ENCODE measurements around the gene PRR14.
"Not testable (repeated sequence)": the region's sequence is repeated elsewhere in the genome, so short reads cannot be mapped to it uniquely, and the experiment has no call there.

PRR14 gene

GRCh38 chr16:30650369-30651123 is at the start of gene PRR14:
PRR14 (plus strand) TSS chr16:30650960; CDS start chr16:30651646, 686 bp downstream.
- peak; percentile 90 for FAIRE-seq

GRCh38 chr16:30601966-30602365 is 48.8 kb upstream of the PRR14 start:
- FAIRE-seq: no peak

DNA sequence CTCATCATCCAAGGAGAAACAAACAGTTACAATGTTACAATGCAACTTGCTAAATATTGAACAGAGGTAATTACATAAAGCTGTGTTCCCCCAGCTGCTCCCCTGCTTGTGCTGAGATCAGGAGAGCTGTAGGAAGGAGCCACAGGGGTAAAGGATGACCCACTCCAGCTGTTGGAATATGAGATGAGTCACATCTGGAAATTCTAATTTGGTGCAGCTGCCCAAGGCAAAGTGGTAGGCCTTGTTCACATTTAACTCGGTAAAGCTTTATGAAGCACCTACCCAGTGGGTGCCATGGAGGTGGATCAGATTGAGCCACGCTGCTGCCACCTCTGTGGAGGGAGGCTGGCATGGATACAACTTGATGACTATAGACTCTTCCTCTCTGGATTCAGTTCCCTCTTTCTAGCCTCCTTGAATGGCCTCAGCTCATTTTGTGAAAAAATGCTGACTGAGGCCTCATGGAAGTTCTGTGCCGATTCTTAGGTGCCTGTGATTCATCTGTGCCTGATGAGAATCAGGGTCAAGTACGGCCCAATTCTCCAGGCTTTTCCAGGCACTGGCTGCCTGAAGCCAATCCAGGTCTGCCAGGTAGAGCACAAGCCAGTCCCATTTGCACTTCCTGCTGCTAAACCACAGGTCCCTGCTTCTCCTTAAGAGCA is 48.0 kb upstream of the PRR14 start:
- FAIRE-seq: no peak

DNA sequence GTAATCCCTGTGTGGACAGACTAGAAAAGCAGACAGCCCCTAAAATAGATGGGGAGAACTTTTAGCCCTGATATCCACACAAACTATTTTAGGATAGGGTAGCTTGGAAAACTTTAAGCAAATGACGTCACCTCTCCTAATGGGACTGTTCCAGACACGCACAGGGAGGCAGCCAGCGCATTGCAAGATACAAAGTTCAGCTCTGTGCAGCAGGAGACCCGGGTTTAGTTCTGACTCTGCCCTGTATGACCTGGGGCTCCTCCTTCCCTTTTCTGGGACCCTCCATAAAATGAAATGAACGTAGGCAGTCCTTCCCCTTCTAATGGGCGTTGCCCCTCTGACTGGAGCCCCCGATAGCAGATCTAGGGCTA is 46.8 kb upstream of the PRR14 start:
- no peak for FAIRE-seq

GRCh38 chr16:30604316-30604947 is 46.3 kb upstream of the PRR14 start:
- FAIRE-seq: no peak

- no peak for FAIRE-seq
These were observed 45.6 kb upstream of the PRR14 start for GRCh38 chr16:30605158-30605557.

DNA sequence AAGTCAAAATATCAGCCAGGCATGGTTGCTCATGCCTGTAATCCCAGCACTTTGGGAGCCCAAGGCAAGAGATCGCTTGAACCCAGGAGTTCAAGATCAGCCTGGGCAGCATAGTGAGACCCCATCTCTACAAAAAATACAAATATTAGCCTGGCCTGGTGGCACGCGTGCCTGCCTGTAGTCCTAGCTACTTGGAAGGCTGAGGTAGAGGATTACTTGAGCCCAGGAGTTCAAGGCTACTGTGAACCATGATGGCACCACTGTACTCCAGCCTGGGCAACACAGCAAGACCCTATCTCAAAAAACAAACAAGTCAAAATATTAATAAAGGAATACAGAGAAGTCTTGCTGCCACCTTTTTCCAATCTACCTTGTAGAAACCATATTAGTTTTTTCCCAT is 44.8 kb upstream of the PRR14 start:
- FAIRE-seq: no peak

- no peak for FAIRE-seq
These were observed 41.5 kb upstream of the PRR14 start for GRCh38 chr16:30609002-30609925.

- FAIRE-seq: no peak
These were observed 40.6 kb upstream of the PRR14 start, which contains the start of gene ZNF689 for GRCh38 chr16:30609926-30610839. ZNF689 (minus strand) TSS chr16:30610389; CDS start chr16:30610041, 348 bp downstream.

DNA sequence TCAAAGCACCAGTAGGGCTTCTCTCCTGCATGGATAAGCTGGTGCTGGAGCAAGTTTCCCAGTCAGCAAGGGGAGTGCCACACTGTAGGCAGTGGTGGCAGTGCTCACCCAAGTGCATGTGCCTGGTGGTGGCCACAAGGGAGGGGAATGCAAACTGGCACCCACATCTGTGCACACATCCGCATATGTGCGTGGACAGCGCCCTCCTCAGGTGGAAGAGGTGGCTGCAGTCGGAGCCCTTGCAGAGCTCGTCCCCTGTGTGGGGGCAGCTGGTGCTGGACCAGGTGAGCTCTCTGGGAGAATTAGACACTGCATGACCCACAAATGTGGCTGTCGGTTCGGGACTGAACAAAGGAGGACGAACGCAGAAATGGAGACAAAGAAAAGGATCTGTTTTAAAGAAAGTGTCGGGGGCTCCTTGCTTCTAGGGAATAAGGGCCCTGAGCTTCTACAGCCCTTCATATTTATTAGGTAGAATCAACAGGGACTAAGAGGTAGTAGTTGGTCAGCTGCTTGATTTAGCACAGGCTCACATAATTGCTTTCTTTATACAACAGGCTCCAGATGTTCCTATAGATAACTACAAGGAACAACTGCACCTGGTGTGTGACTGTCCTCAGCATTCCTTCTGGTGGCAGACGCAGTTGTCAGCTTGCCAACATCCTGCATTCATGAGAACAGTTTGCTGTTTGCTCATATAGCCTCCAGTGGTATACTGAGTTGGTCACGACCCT is 35.2 kb upstream of the PRR14 start:
- no peak for FAIRE-seq

DNA sequence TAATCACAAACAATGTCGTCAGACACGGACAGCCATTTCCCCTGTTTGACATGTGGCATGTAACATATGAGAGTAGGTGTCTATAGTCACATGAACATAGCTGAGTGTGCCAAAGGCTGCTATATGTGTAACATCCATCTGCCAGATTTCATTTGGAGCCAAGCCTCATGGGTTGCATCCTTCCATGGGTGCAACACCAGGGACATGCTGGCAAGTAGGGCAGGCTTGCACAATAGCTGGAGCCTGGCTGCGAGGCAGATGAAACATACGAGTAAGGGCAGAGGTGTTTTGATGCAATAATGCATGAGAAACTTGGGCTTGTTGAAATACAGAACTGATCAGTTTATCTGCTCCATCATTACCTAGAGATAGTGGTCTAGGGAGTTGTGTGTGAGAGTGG is 31.6 kb upstream of the PRR14 start:
- no peak for FAIRE-seq

DNA sequence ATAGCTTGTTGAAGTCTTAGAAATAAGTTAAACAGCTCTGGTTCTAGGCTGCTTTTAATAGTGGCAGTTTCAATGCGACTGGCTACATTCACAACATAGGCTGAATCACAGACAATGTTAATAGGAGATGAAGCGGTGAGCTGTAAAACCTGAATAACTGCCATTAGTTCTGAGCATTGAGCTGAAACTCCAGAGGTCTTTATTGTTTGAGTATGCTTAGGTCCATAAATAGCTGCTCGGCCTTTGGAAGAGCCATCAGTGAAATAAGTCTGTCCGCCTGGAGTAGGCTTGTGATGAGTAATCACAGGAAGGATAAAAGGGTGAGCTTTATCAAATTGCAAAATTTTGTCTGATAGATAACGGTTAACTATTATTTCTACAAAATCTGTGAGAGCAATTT is 31.1 kb upstream of the PRR14 start:
- FAIRE-seq: no peak

- FAIRE-seq: no peak
These were observed 30.6 kb upstream of the PRR14 start for GRCh38 chr16:30620169-30620568.

GRCh38 chr16:30621765-30622164 is 29.0 kb upstream of the PRR14 start:
- FAIRE-seq: no peak

GRCh38 chr16:30622455-30623032 is 28.2 kb upstream of the PRR14 start:
- FAIRE-seq: no peak

DNA sequence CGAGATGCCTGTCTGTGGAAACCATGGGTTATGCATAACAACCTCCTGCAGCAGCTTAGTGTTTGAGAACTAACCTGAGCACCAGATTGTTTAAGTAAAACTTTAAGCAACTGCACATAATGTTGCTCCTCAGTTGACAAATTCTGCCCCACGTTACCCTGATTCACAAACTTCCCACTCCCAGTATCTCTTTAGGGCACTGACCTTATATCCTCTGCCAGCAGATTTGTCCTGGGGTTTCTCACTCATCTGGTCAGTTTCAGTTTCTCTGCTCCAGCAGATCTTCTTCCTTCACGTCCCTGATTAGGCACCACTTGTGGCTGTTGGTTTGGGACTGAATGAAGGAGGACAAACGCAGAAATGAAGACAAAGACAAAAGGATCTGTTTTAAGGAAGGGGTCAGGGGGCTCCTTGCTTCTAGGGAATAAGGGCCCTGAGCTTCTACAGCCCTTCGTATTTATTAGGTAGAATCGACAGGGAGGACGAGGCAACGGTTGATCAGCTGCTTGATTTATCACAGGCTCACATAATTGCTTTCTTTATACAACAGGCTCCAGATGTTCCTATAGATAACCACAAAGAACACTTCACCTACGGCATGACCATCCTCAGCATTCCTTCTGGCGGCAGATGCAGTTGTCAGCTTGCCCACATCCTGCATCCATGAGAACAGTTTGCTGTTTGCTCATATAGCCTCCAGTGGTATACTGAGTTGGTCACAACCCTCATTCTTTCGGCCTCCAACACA is 27.1 kb upstream of the PRR14 start:
- FAIRE-seq: no peak

- FAIRE-seq: no peak
These were observed 24.5 kb upstream of the PRR14 start for GRCh38 chr16:30626236-30626635.

DNA sequence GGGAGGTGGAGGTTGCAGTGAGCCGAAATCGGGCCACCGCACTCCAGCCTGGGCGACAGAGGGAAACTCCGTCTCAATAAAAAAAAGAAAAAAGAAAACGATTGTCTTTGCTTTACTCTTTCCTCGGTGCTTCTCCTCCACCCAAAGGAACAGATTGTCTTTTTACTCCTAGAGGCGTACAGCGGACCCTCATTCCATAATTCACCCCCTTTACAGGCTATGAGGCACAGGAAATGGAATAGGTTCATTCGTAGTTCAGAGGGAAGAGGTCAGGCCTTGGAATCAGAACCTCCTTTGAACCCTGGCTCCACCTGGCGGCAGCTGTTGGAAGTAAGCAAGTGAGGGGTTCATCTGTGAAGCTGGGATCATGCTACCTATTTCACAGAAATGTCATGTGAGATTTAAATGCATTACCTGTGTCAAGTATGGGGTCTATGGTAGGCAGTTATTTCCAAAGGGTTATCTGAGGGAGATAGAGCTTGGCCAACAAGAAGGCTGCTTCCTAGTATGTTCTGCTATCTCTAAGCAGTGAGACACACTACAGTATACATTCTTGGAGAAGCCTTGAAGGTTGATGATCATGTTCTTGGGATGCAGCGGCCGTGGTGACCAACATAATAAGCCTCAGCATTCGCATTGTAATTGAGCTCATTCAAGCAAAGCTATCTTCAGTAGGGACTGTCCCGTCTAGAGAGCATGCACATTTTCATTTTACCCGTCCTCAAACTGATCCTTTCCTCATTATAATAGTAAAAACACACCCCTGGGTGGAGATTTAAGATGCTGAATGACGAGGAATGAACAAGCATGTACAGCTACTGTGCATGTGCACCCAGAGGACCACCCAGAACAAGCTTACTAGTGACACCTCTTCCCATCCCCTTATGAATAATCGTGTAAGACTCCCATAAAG is 21.9 kb upstream of the PRR14 start:
- no peak for FAIRE-seq

DNA sequence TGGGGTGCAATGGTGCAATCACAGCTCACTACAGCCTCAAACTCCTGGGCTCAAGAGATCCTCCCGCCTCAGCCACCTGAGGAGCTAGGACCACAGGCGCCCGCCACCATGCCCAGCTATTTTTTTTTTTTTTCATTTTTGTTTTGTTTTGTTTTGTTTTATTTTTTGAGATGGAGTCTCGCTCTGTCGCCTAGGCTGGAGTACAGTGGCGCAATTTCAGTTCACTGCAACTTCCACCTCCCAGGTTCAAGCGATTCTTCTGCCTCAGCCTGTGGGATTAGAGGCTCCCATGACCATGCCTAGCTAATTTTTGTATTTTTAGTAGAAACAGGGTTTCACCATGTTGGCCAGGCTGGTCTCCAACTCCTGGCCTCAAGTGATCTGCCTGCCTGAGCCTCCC is 18.3 kb upstream of the PRR14 start:
- FAIRE-seq: not testable (repeated sequence)
